Sciatic nerve (tissue), 2 donors: Measurements from ENCODE around the gene NFIX. TPM values are rescaled to one million over a fixed set of nuclear protein-coding genes. Genes with fewer than 3 reads are reported as not detected.

ENCODE experiments used
- ATAC-seq: fragments of 200-7000 bp; cut with Tn5 transposase; one replicate; pipeline ENCODE4 v1.9.1; 2020; ENCODE audit warnings: mild to moderate bottlenecking, moderate library complexity
- DNase-seq: peaks from one replicate; pipeline ENCODE4 v3.0.0-alpha.2; 2020; ENCODE audit warnings: low spot score
- intact Hi-C: fragments of 100-400 bp; cut with DNase I; formaldehyde crosslinking; loops from one replicate; pipeline ENCODE4 v1.14.2; 2022
- total RNA-seq: library from RNA; stranded (reverse); fragmentation: NEBNext Ultra II Directional; extraction: Animal tissue kit (Norgen Biotek cat#: 25700); gene quantifications from one replicate; pipeline ENCODE4 v1.2.1, GENCODE V29; 2021
- donor health status: DM: no; HTN: no; CAD: no.
- donor health status: DM: no; HTN: no; CAD: no.

NFIX gene
- total RNA-seq, 1 donor from 2014 or later, result 131 TPM

DNA sequence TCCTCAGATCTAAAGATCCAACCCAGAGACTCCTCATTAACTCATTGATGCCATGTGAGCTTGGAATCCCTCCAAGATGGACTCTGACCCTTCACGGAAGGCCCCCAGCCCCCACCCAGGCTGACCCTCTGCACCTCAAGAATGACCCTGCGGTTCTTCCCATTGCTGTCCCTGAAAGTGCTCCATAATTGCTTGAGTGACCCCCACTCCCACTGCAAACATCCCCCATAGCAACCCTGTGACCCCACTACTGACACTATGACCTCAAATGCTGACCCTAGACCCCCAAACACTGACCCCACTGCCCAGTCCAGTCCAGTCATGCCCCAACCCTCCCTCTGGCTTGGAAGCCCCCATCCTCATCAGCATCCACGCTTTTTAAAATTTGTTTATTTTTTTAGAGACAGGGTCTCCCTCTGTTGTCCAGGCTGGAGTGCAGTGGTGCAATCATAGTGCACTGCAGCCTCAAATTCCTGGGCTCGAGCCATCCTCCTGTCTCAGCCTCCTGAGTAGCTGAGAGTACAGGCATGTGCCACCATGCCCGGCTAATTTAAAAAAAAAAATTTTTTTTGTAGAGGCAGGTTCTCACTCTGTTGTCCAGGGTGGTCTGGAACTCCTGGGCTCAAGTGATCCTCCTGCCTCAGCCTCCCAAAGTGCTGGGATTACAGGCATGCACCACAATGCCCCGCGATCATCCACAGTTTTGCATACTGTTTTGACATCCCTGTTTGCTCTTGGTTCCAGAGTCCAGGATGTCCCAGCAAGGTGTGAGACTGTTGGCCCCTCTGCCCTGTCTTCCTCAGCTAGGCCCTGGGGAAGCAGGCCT lies 106.5 kb downstream of the NFIX start:
- intact Hi-C loops, result no loop called here
- ATAC-seq (no peak), DNase-seq (no peak)

DNA sequence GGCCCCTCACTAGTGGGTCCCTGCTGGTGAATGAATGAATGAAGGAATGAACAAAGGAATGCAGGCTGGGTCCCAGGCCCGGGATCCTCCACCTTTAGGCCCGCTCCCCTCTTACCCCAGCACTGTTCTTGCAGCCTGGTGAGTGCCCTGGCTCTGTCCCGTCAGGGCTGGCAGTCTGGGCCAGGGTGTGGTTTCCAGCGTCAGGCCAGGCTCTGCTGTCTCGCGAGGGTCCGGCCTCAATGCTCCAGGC lies 107.1 kb downstream of the NFIX start:
- DNase-seq (no peak), ATAC-seq (peak; percentile 5)
- intact Hi-C loops, result no loop called here

DNA sequence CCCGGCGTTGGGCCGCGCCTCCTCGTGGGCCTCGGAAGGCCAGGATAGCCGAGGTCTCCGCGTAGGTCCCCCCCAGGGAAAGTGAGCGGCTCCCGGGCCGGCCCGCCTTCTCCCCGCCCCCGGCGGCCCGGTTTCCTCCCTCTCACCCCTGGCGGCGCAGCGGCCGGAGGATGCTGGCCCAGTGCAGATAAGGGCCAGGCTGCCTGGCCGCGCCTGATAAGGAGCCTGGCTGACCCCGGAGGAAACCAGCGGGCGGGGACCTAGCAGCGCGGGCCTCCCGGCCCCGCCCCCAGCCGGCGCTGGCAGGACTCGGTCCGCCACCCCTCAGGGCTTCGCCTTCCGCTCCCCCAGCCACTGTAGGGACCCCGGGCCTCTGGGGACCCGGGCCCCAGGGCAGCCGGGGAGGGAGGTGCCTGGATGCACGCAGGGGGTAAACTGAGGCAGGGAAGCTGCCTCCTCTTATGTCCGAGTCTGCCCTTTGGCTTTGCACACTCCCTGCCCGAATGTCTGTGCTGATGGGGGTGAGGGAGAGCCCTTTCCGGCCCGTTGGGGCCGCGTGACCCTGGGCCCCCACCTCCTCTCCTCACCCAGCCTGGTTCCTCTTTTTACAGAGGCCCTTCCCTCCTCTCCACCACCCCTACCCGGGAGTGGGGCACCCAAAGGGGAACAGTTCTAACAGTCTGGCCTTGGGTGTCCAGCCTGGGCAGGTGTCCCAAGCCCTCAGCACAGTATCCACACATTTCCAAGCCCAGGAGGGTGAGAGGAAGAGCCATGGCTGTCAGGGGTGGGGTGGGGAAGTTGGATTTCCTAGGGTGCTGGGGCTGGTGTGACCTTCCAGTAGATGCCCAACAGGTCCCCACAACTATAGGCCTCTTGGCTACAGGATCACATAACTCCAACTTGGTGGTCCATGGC lies 107.6 kb downstream of the NFIX start, which contains the start of gene LYL1:
TSS of gene LYL1 (minus strand) at position 193 of the 915 bp plus-strand sequence. CDS start 1,687 bp downstream, outside the sequence.
- DNase-seq (peak; percentile 83), ATAC-seq (peak; percentile 59)
- intact Hi-C loops, result no loop called here

DNA sequence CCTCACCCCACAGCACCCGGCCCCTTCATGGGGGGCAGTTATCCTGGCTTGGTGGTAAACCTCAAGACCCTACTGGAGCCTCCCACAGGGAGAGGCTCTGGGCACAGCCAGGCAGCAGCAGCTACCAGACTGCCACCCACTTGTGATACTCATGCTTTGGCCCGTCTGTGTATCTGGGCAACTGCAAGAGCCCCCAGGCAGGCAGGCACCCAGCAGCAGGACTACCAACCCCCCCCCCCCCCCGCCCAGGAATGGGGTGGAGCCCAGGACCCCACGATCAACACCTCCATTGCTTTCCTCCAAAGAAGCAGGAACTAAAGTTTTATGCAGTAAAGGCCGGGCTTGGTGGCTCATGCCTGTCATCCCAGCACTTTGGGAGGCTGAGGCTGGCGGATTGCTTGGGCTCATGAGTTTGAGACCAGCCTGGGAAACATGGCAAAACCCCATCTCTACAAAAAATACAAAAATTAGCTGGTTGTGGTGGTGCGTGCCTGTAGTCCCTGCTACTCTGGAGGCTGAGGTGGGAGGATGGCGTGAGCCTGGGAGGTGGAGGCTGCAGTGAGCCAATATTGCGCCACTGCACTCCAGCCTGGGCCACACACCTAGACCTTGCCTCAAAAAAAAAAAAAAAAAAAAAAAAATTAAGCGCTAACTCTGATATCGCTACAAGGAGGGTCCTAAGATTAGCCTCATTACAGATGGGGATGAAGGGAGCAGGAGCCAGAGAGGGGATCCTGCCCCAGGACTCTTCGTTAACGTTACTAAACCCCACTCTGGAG lies 108.5 kb downstream of the NFIX start:
- DNase-seq (no peak), ATAC-seq (no peak)
- intact Hi-C loops, result no loop called here

DNA sequence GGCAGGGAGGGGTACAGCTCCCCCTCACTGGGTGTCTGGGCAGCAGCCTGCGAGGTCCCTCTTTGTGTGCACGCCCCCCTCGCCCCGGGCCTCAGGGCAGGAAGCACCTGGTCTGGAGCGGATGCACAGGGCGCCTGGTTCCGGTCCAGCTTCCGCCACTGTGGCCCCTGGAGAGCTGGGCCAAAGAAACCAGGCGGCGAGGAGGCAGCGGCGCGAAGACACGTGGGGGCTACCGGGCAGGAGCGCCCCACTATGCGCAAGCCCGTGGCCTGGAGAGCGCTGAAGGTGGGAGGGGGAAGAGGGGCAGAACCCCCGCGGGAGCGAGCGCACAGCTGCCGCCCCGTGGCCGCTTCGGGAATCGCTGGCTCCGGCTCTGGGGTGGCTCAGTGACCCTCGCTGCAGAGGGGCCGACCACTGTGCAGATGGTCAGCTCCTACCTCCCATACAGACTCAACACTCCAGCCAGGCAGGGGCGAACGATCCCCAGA lies 109.1 kb downstream of the NFIX start:
- DNase-seq (no peak), ATAC-seq (peak; percentile 53)
- intact Hi-C loops, result no loop called here

DNA sequence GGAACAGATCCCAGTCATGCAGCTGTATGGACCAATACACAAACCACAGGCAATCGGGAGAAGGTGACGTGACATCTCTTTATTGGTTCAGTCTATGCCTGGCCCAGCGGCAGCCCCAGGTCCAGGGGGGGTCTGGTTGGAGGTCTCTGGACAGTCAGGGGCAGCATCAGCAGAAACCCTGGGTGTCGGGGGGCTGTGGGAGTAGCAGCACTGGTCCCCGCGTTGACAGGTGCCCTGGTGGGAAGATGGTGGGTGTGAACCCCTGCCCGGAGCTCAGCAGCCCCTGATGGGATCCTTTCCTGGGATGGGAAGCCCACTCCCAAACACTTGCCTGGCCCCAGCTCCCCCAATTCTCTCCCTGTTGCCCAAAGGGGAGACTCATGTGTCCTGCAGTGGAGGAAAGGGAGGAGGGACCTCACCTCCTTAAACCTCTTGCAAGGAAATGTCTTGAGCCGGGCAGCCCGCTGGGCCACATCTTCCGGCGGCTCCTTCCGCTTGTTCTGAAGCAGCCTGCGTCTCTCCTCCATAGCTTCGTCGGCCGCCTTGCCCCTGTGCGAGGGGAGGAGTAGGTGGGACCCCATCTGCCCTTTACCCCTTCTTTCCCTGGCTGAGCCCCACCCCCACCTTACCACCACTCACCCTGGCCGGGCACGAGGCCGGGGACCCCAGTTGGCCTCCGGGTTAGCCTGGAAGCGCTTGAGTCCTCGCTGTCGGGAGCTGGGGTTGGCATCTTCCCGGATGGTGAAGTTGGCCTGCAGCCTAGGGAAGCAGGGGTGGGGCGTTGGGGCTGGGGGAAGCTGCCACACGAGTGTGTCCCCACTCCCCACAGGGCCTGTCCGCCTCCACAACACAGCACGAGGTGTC lies 109.8 kb downstream of the NFIX start:
- intact Hi-C loops, result no loop called here
- DNase-seq, result no peak
- ATAC-seq, result no peak

DNA sequence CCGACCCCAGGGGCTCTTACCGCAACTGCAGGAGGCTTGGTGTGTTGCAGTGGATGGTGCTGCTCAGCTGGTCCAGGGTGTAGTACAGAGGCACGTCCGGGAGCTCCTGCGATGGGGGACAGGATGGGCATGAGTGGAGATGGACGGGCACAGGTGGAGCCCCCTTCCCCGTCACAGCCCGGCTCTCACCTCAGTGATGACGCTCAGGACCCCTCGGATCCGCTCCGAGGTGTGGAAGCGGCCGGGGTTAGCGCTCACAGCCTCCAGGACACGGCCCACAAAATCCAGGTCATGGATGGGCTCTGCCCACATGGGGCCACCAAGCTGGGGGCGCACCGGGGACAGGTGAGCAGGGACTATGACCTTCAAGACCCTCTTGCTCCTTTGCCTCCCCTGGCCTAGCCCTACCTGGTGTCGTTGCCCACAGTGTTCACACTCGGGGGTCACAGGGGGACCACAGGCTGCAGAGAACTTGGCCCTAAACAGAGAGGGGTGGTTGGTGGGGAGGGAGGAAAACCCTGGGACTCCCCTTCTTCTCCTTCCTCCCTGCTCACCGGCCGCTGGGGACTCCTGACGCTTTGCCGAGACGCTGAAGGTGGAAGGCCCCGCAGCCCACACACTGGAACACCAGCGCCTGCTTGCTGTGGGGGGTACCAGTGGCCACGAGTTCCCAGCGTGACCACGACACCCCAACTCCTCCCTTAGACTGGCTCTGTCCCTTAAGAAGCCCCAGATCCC lies 114.3 kb downstream of the NFIX start:
- no peak for ATAC-seq
- no peak for DNase-seq

DNA sequence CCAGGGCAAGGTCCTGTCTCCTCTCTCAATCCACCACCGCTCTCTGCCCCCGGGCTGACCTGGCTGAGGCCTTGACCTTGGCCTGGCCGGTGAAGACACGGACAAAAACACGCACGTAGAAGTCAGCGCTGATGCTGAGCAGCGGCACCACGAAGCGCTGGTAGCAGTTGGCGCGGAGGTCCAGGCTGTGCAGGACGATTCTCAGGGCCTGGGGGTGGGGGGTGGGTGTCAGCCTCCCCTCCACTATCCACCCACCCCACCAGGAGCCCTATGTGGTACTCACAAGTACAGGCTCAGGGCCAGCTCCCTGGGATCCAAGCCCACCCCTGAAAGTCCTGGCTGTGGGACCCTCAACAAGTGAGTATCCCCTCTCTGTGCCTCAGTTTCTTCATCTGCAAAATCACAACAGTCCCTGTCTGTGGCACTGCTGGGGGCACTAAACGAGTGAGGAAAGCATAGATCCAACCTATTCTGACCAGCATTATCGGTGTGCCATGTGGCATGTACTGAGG lies 114.9 kb downstream of the NFIX start:
- intact Hi-C loops, result no loop called here
- ATAC-seq, result no peak
- DNase-seq, result no peak

More for the DNA sequence above, 114.3 kb downstream of the NFIX start:
- intact Hi-C loops, result no loop called here

DNA sequence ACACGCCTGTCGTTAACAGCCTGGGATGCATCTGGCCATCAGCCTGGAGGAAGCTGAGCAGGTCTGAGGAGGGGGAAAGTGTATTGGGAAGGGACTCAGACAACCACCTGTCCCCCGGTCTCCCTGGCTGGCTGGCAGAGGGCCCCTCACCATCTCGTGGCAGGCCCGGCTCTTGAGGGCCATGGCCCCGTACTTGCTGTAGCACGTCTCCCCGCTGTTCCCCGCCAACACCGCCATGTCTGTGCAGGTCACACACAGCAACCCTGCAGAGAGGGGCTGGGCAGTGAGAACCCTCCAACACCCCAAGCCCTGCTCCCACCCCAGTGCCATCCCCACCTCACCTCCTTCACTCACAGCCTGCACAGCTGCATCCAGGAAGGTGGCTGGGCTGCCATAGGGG lies 117.3 kb downstream of the NFIX start:
- no peak for DNase-seq
- intact Hi-C loops, result no loop called here

DNA sequence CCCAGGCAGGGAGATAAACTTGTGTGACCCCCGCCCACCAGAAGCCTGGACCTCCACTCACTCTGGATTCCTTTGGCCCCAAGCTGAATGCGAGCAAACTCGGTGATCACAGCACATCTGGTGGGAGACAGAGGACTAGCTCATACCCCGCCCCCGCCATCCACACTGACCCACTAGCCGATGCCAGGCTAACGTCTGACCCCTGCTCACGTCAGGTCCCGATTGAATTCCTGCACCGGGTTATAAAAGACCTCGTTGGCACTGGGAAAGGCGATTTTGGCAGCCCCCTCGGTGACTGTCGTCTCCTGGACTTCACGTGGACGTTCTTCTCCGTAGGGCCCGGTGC lies 120.6 kb downstream of the NFIX start:
- ATAC-seq, result no peak
- intact Hi-C loops, result loop anchor here (2.0 kb wide), 1 partner anchor 33 kb away; no protein-coding TSS in a partner anchor
- no peak for DNase-seq

More for the DNA sequence above, 117.3 kb downstream of the NFIX start:
- no peak for ATAC-seq

DNA sequence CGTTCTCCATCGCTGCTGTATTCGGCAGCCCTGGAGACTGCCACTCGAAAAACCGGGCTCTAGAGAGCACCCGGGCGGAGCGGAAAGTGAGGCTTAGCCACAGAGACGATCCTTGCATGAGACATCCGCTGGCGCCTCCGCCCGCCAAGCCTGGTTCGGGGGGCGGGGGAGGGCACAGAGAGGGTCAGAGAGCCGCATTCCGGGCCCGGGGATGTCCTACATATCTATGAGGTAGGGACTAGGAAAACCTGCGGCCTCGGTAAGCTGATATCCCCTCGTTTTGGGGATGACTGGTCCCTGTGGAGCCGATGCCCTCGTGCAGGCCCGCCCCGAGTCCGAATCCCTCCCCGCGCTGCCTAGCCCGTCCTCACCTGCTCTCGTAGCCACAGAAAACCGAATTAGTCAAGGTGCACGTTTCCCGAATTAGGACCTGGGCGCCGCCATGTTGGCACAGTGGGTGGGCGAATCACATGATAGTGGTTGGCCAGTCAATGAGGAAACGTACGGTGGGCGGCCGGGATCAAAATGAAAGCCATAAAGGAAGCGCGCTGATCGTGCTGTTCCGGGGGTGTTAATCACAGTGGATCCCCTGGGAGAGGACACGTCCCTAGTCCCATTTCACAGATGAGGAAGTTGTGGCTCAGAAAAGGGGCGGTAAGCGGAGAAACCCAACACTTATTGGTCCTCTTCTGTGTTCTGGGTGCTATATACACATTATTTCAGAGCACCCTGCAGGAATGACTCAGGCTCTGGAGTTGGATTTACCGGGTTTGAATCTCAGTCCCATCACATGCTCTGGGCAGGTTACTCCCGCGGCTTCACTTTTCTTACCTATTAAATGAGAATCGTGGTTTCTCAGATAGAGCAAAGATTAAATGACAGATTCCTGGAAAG lies 121.3 kb downstream of the NFIX start, which contains the start of gene TRMT1:
TSS of gene TRMT1 (minus strand) at position 459 of the 894 bp plus-strand sequence. CDS start at position 118, 341 bp downstream.
- peak; percentile 96 for DNase-seq
- intact Hi-C loops, result loop anchor here (2.0 kb wide), 1 partner anchor 32 kb away; no protein-coding TSS in a partner anchor
- peak; percentile 92 for ATAC-seq

DNA sequence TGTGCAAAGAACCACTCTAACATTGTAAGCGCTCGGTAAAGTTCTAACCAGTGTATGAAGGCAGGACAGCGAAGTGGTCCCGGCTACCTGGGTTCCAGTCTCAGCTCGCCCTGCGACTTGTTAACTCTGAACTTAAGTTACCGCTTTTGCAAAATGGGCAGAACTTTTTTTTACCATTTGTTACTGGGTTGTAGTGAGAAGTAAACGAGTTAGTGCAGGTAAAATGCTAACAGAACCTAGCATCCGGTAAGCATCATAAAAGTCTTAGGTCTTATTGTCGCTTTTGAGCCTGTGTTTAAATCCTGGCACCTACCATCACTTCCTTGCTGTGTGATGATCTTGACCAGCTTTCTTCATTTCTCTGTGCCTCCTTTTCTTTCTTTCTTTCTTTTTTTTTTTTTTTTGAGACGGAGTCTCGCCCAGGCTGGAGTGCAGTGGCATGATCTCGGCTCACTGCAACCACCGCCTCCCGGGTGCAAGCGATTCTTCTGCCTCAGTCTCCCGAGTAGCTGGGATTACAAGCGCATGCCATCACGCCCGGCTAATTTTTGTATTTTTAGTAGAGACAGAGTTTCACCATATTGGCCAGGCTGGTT lies 122.0 kb downstream of the NFIX start:
- intact Hi-C loops, result loop anchor here (2.0 kb wide), 1 partner anchor 32 kb away; no protein-coding TSS in a partner anchor
- ATAC-seq (peak; percentile 20), DNase-seq (no peak)

DNA sequence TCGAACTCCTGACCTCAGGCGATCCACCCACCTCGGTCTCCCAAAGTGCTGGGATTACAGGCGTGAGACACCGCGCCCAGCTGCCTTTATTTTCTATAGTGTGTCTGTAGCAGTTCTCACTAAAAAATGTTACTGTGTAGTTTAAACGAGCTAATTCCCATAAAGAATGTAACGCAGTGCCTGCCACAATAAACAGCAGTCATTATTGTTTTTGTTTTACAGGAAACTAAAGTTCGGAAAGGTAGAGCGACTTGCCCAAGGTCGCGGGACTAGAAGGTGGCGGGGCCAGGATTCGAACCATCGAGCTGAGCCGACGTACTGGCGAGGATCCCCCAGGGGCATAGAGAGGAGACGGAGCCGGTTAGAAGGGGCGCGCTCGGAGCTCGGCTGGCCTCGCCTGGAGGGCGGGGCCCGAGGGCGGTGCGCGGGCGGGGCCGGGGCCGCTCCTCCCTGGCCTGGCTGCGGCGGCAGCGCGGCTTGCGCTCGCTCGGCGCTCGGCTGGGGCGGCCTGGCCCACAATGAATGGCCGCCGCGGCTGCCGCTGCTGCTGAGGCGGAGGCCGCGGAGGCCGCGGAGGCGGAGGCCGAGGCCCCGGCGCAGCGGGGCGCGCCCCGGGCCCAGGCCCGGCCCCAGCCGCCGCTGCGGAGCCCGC lies 122.6 kb downstream of the NFIX start, which contains the start of gene NACC1:
TSS of gene NACC1 (plus strand) at position 493 of the 652 bp plus-strand sequence. CDS start 16,944 bp downstream, outside the sequence.
- intact Hi-C loops, result loop anchor here (2.0 kb wide), 1 partner anchor 31 kb away; no protein-coding TSS in a partner anchor
- DNase-seq, result peak; percentile 91
- peak; percentile 95 for ATAC-seq

DNA sequence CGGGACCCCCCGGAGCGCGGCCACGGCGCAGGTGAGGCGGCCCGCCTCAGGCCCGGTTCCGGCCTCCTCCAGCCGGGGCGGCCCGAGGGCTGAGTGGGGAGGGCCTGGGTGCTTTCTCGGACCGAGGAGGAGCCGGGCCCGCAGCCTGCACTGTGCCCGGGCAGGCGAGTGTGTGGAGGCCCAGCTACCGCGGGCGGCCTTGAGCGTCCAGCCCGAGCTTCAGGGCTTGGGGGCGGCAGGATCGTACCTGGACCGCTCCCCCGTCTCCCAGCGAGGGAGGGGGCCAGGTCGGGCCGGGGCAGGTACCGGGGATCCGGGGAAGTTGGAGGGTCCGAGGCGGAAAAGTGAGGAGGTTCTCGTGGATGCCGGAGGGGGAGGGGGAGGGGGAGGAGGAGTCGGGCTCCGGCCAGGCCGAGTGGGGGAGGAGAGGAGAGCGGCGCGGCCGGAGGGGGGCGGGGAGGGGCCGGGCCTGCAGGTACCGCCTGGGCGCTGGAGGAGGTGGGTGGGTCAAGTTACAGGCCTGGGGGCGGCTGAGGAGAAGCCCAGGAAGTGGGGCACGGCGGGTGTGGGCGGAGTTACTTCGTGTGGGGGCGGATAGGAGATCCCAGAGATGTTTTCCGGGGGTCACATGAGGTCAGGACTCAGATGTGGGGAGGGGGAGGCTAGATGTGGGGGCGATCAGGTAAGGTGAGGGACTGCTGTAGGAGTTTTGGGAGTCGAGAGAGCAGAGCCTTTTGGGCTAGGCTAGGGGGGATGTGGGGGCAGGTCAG lies 123.3 kb downstream of the NFIX start:
- peak; percentile 77 for DNase-seq
- ATAC-seq, result no peak
- intact Hi-C loops, result no loop called here
